ENCODE results near the gene BEND2.

The BEND2 gene

DNA sequence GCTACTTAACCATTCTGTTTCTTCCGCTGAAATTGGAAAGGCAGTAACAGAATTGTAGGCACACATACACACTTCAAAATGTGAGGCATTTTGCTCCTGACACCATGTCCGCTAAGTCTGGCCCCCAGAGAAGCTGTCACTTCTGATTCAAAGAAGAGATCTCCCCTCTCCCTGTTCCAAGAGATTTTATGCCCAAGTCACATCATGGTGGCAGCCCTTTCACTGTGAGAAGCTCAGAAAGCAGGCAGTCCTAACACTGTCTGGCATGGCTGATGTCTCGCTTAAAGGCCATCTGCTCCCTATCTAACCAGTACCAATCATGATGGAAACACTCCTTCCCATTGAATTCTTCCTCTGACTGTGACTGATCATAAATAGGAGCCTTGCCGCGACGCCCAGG, 83.9 kb downstream of the BEND2 start:
- H3K36me3 ChIP-seq (ENCODE audit: control insufficient read depth, insufficient read depth, low read length): no peaks in the 10 kb centered on the region
- H3K18ac ChIP-seq (ENCODE audit: low read length): no peak overlapping the region
- WGBS (ENCODE audit: extremely low coverage, insufficient coverage, low lambda C conversion rate): no CpG with 5 or more reads among the region's 6 CpGs
- H3K56ac ChIP-seq (ENCODE audit: low read length): no peak overlapping the region
- no peak for DNase-seq
- H2BK120ac ChIP-seq (ENCODE audit: low read depth, low read length): no peak overlapping the region
- no peak overlapping the region for H3K9ac ChIP-seq (ENCODE audit: low read length)
- no peaks in the 10 kb centered on the region for H3K79me1 ChIP-seq (ENCODE audit: low read length)
- no peak overlapping the region for H3K27ac ChIP-seq (ENCODE audit: low read depth, low read length)
- no peaks in the 10 kb centered on the region for H3K4me1 ChIP-seq (ENCODE audit: control insufficient read depth, low read depth, low read length)
- no peaks in the 10 kb centered on the region for H3K27me3 ChIP-seq (ENCODE audit: insufficient read depth, low read length, poor library complexity)
- H3K79me2 ChIP-seq (ENCODE audit: control insufficient read depth, insufficient read depth, low read length): no peaks in the 10 kb centered on the region
- H3K4ac ChIP-seq (ENCODE audit: low read depth, low read length): no peak overlapping the region
- H4K5ac ChIP-seq (ENCODE audit: low read length): no peak overlapping the region
- no peak overlapping the region for H3K4me3 ChIP-seq (ENCODE audit: low read length)
- H3K23ac ChIP-seq (ENCODE audit: low read length): no peak overlapping the region
- H4K8ac ChIP-seq (ENCODE audit: low read depth, low read length): no peak overlapping the region
- no peak overlapping the region for H2BK15ac ChIP-seq (replicated peaks; ENCODE audit: low read depth)
- H2AK5ac ChIP-seq (ENCODE audit: low read length): no peak overlapping the region
- H2BK5ac ChIP-seq (ENCODE audit: low read length): no peak overlapping the region
- no peak overlapping the region for H3K4me2 ChIP-seq (ENCODE audit: low read length)

DNA sequence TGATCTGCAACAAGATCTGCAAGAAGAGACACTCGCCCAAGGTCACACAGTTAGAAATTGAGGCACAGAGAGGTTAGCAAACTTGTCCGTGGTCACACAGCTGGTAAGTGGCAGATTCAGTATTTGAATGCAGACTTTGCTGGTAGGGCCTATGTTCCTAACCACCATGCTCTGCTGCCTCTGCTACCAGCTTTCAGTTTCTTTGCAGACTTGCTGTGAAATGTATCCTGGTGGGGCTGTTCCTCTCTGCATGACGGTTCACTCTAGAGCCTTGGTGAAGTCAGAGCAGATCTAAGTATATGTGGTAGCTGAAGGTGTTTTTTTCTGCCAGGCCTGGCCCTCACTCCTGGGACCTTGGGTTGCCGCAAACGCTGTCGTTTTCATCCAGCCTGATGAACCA, 87.1 kb downstream of the BEND2 start:
- Histone ChIP-seq H2BK15ac (replicated peaks; ENCODE audit: low read depth) (no peak overlapping the region), H3K4me1 (ENCODE audit: control insufficient read depth, low read depth, low read length) (no peaks in the 10 kb centered on the region), H3K18ac (ENCODE audit: low read length) (no peak overlapping the region), H3K79me2 (ENCODE audit: control insufficient read depth, insufficient read depth, low read length) (no peaks in the 10 kb centered on the region), H2AK5ac (ENCODE audit: low read length) (no peak overlapping the region), H3K4me3 (ENCODE audit: low read length) (no peak overlapping the region), H3K23ac (ENCODE audit: low read length) (no peak overlapping the region), H3K27ac (ENCODE audit: low read depth, low read length) (no peak overlapping the region), H3K56ac (ENCODE audit: low read length) (no peak overlapping the region), H3K36me3 (ENCODE audit: control insufficient read depth, insufficient read depth, low read length) (no peaks in the 10 kb centered on the region), H2BK5ac (ENCODE audit: low read length) (no peak overlapping the region), H2BK120ac (ENCODE audit: low read depth, low read length) (no peak overlapping the region), H4K5ac (ENCODE audit: low read length) (no peak overlapping the region), H3K79me1 (ENCODE audit: low read length) (no peaks in the 10 kb centered on the region), H3K27me3 (ENCODE audit: insufficient read depth, low read length, poor library complexity) (no peaks in the 10 kb centered on the region), H3K4me2 (ENCODE audit: low read length) (no peak overlapping the region), H3K4ac (ENCODE audit: low read depth, low read length) (no peak overlapping the region), H4K8ac (ENCODE audit: low read depth, low read length) (no peak overlapping the region), H3K9ac (ENCODE audit: low read length) (no peak overlapping the region)
- DNase-seq: no peak
- WGBS (ENCODE audit: extremely low coverage, insufficient coverage, low lambda C conversion rate): no CpG with 5 or more reads among the region's 6 CpGs

DNA sequence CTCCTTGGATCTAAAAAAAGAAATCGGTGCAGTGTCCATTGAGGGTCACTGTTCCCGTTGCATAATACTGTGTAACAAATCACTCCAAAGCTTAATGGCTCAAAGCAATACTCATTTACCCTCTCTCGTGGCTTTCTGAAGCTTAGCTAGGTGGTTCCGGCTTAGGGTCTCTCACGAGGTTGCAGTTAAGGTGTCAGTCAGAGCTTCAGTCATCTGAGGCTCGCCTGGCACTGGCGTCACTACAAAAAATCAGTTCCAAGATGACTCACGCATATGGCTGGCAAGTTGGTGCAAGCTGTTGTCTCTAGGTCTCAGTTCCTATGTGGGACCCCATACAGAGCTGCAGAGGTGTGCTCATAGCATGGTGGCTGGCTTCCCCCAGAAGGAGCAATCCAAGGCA, 91.0 kb downstream of the BEND2 start:
- no peak for DNase-seq
- H3K79me2 ChIP-seq (ENCODE audit: control insufficient read depth, insufficient read depth, low read length): no peaks in the 10 kb centered on the region
- no peak overlapping the region for H3K4ac ChIP-seq (ENCODE audit: low read depth, low read length)
- no peaks in the 10 kb centered on the region for H3K79me1 ChIP-seq (ENCODE audit: low read length)
- no peak overlapping the region for H2BK5ac ChIP-seq (ENCODE audit: low read length)
- no peak overlapping the region for H3K23ac ChIP-seq (ENCODE audit: low read length)
- H4K8ac ChIP-seq (ENCODE audit: low read depth, low read length): no peak overlapping the region
- H3K56ac ChIP-seq (ENCODE audit: low read length): no peak overlapping the region
- H2BK15ac ChIP-seq (replicated peaks; ENCODE audit: low read depth): no peak overlapping the region
- no CpG with 5 or more reads among the region's 8 CpGs for WGBS (ENCODE audit: extremely low coverage, insufficient coverage, low lambda C conversion rate)
- no peaks in the 10 kb centered on the region for H3K36me3 ChIP-seq (ENCODE audit: control insufficient read depth, insufficient read depth, low read length)
- H3K18ac ChIP-seq (ENCODE audit: low read length): no peak overlapping the region
- no peak overlapping the region for H3K4me3 ChIP-seq (ENCODE audit: low read length)
- H3K9ac ChIP-seq (ENCODE audit: low read length): no peak overlapping the region
- H3K4me1 ChIP-seq (ENCODE audit: control insufficient read depth, low read depth, low read length): no peaks in the 10 kb centered on the region
- H2BK120ac ChIP-seq (ENCODE audit: low read depth, low read length): no peak overlapping the region
- no peak overlapping the region for H4K5ac ChIP-seq (ENCODE audit: low read length)
- H2AK5ac ChIP-seq (ENCODE audit: low read length): no peak overlapping the region
- H3K27me3 ChIP-seq (ENCODE audit: insufficient read depth, low read length, poor library complexity): no peaks in the 10 kb centered on the region
- H3K4me2 ChIP-seq (ENCODE audit: low read length): no peak overlapping the region
- H3K27ac ChIP-seq (ENCODE audit: low read depth, low read length): no peak overlapping the region

DNA sequence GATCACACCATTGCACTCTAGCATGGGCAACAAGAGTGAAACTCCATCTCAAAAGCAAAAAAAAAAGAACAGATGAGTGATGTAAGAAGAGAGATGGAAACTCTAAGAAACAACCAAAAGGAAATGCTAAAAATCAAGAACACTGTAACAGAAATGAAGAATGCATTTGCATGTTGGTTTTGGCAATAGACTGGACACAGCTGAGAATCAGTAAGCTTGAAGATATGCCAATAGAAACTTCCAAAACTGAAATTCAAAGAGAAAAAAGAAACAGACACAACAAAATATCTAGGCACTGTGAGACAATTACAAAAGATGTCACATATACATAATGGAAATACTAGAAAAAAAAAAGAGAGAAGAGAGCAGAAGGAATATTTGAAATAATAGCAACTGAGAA, 93.7 kb downstream of the BEND2 start:
- no peak for DNase-seq
- no peak overlapping the region for H3K9ac ChIP-seq (ENCODE audit: low read length)
- no peak overlapping the region for H2BK120ac ChIP-seq (ENCODE audit: low read depth, low read length)
- no peak overlapping the region for H2AK5ac ChIP-seq (ENCODE audit: low read length)
- no peak overlapping the region for H3K27ac ChIP-seq (ENCODE audit: low read depth, low read length)
- H3K4me2 ChIP-seq (ENCODE audit: low read length): no peak overlapping the region
- no peak overlapping the region for H3K56ac ChIP-seq (ENCODE audit: low read length)
- no peaks in the 10 kb centered on the region for H3K4me1 ChIP-seq (ENCODE audit: control insufficient read depth, low read depth, low read length)
- H4K5ac ChIP-seq (ENCODE audit: low read length): no peak overlapping the region
- H3K23ac ChIP-seq (ENCODE audit: low read length): no peak overlapping the region
- H4K8ac ChIP-seq (ENCODE audit: low read depth, low read length): no peak overlapping the region
- H3K18ac ChIP-seq (ENCODE audit: low read length): no peak overlapping the region
- H2BK5ac ChIP-seq (ENCODE audit: low read length): no peak overlapping the region
- H2BK15ac ChIP-seq (replicated peaks; ENCODE audit: low read depth): no peak overlapping the region
- no peak overlapping the region for H3K4ac ChIP-seq (ENCODE audit: low read depth, low read length)
- no peaks in the 10 kb centered on the region for H3K79me2 ChIP-seq (ENCODE audit: control insufficient read depth, insufficient read depth, low read length)
- H3K79me1 ChIP-seq (ENCODE audit: low read length): no peaks in the 10 kb centered on the region
- no peaks in the 10 kb centered on the region for H3K36me3 ChIP-seq (ENCODE audit: control insufficient read depth, insufficient read depth, low read length)
- H3K27me3 ChIP-seq (ENCODE audit: insufficient read depth, low read length, poor library complexity): no peaks in the 10 kb centered on the region
- H3K4me3 ChIP-seq (ENCODE audit: low read length): no peak overlapping the region

DNA sequence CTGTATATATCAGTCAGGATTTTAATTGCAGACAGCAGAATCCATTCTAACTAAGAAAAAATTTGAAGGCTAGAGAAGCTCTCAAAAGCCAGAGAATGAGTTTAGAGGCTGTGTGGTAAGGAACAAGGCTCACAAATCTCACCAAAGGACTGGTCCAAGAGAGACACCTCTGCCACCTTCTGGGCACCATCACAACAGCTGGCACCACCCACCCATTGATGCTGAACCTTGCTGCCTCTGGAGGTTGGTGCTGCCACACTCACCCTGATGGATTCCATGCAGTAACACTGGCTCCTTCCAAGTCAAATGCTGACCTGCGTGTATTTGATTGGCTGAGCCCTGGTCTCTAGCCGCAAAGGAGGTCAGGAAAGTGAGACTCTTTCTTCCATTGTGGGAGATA, 100.8 kb downstream of the BEND2 start:
- WGBS (ENCODE audit: extremely low coverage, insufficient coverage, low lambda C conversion rate): no CpG with 5 or more reads among the region's 2 CpGs
- no peak overlapping the region for H2BK15ac ChIP-seq (replicated peaks; ENCODE audit: low read depth)
- no peak overlapping the region for H4K5ac ChIP-seq (ENCODE audit: low read length)
- no peaks in the 10 kb centered on the region for H3K79me1 ChIP-seq (ENCODE audit: low read length)
- no peak overlapping the region for H3K4me3 ChIP-seq (ENCODE audit: low read length)
- H3K27me3 ChIP-seq (ENCODE audit: insufficient read depth, low read length, poor library complexity): no peaks in the 10 kb centered on the region
- H3K4me1 ChIP-seq (ENCODE audit: control insufficient read depth, low read depth, low read length): no peaks in the 10 kb centered on the region
- H3K23ac ChIP-seq (ENCODE audit: low read length): no peak overlapping the region
- no peak overlapping the region for H2AK5ac ChIP-seq (ENCODE audit: low read length)
- no peak overlapping the region for H3K18ac ChIP-seq (ENCODE audit: low read length)
- no peak overlapping the region for H2BK5ac ChIP-seq (ENCODE audit: low read length)
- H3K4me2 ChIP-seq (ENCODE audit: low read length): no peak overlapping the region
- H3K4ac ChIP-seq (ENCODE audit: low read depth, low read length): no peak overlapping the region
- H3K79me2 ChIP-seq (ENCODE audit: control insufficient read depth, insufficient read depth, low read length): no peaks in the 10 kb centered on the region
- no peak overlapping the region for H3K56ac ChIP-seq (ENCODE audit: low read length)
- no peaks in the 10 kb centered on the region for H3K36me3 ChIP-seq (ENCODE audit: control insufficient read depth, insufficient read depth, low read length)
- H2BK120ac ChIP-seq (ENCODE audit: low read depth, low read length): no peak overlapping the region
- H3K9ac ChIP-seq (ENCODE audit: low read length): no peak overlapping the region
- H4K8ac ChIP-seq (ENCODE audit: low read depth, low read length): no peak overlapping the region
- DNase-seq: no peak
- H3K27ac ChIP-seq (ENCODE audit: low read depth, low read length): no peak overlapping the region
